GM19099 (cell line): ENCODE results near the gene NCLN.

Experiments used
- POLR2A ChIP-seq: IDR thresholded peaks from 3 replicates; pipeline ENCODE4 v1.6.1; 2011; ENCODE audit warnings: low read depth; ENCODE audit not compliant: insufficient read length; ENCODE audit errors: extremely low read depth

Gene NCLN

DNA sequence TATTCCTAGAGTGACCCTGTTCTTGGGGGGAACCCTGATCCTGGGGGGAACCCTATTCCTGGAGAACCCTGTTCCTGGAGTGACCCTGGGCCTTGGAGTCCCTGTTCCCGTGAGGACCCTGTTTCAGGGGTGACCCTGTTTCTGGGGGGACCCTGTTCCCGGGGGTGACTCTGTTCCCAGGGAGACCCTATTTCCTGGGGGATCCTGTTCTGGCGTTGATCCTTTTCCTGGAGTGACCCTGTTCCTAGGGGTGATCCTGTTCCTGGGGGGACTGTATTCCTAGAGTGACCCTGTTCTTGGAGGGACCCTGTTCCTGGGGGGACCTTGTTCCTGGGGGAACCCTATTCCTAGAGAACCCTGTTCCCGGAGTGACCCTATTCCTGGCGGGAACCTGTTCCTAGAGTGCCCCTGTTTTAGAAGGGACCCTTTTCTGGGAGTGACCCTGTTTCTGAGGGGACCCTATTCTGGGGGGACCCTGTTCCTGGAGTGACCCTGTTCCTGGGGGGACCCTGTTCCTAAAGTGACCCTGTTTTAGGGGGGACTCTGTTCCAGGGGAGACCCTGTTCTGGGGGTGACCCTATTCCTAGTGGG lies 34.9 kb upstream of the NCLN start:
- no peak for TF ChIP-seq POLR2A

DNA sequence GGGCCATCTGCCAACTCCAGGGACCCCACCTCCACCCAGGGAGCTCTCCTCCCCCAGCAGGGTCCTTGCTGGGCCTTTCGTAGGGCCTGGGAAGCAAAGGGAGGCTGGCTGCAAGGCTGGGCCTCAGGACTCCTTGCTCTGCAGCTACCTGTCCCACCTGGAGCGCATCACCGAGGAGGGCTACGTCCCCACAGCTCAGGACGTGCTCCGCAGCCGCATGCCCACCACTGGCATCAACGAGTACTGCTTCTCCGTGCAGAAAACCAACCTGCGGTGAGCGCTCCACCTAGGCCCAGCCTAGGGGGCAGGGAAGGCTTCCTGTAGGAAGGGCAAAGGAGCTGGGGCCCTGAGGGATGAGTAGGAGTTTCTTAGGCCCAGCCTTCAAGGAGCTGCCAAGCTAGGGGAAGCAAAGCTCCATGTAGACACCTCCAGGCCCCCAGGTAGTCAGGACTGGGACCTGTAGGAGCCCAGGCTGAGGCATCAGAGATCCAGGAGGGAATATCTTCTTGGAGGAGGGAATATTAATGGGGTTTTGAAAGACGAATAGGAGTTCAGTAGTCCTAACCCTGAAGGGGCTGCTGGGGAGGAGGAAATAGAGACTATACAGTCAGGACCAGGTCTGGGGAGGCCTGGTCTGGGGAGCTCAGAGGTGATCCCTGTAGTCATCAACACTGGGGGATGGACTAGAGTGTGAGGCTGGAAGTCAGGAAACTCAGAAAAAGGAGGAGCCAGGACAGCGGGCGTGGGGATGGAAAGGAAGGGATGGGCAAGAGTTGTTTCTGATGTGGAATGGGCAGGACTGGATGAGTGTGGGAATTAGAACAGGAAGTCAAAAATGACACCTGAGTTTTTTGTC lies 33.9 kb upstream of the NCLN start:
- no peak for TF ChIP-seq POLR2A

DNA sequence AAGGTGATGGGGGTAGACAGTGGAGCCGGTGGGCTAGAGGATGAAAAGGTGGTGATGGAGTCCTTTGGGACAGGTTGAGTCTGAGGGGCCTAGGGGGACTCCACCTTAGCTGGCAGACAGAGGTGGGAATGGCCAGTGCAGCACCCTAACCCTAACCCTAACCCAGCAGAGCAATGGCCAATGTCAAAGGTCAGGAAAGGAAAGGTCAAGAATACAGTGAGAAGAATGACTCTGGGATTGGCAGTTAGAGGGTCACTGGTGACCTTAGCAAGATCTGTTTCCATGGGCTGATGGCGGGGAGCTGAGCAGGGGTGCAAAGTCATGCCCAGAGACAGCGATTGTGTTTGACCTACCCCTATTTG lies 33.3 kb upstream of the NCLN start:
- TF ChIP-seq POLR2A: no peak

GRCh38 chr19:3153286-3154230 lies 32.2 kb upstream of the NCLN start:
- no peak for TF ChIP-seq POLR2A

DNA sequence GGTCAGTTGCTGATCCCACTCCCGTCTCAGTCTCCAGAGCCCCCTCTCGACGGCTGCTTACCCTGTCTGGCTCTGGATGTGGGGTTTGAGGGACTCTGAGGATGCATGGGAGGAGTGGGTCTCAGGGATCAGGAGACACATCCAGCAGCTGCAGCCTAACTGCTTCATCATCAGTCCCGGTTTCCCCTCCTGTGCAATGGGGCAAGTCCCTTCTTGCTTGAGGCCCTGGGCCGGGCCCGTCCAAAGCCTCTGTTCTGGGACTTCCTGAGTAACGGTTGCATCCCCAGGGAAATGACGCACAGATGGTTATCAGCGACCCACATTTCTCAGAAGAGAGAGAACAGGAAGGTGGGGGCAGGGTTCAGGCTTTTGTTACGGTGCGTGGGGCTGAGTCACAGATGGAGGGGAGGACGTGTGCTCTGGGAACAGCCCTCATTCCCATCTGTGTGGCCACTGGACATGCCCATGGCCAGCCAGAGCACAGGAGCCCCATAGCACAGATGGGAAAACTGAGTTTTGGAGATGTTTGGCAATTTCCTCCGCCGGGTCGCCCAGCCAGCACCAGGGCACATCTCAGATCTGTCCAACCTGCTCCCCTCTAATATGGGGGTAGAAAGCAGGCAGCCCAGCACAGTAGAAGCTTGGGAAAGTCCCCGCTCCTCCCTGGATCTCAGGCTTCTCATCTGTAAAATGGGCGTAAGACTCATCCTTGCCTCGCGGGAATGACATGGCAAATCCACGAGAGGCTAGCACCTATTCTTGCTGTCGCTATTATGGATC lies 30.6 kb upstream of the NCLN start:
- peak; percentile 58 for TF ChIP-seq POLR2A

DNA sequence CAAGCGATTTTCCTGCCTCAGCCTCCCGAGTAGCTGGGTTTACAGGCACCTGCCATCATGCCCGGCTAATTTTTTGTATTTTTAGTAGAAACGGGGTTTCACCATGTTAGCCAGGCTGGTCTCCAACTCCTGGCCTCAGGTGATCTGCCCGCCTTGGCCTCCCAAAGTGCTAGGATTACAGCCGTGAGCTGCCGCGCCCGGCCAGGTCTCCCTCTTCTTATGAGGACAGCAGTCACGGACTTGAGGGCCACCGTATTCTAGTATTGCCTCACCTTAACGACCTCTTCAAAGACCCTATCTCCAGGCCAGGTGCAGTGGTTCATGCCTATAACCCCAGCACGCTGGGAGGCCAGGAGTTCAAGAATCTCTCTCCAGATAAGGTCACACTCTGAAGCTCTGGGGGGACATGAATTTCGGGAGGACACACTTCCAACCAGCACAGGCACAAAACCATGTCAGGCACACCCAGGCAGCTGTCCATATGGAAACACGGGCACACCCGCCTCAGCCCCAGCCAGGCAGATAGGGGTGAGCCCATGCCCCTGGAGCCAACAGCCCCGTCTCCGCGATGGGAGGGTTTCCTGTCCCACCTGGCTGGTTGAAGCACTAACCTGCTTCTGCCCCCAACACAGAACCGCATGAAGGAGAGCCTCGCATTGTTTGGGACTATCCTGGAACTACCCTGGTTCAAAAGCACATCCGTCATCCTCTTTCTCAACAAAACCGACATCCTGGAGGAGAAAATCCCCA lies 28.5 kb upstream of the NCLN start:
- TF ChIP-seq POLR2A: no peak

DNA sequence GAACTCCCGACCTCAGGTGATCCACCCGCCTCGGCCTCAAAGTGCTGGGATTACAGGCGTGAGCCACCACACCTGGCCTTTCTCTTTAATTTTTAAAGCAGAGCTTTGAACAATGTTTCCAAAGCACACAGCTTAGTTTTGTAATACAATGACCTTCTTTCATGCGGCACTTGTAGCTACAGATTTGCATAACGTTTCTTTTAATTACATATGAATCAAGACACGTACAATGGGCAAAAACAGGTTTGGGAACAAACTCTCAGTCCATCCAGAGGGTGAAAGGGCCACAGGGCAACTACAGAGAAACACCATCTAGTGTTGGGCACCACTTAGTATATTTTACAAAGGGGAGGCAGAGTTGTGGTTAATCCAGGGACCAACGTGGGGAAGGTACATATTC lies 26.2 kb upstream of the NCLN start:
- no peak for TF ChIP-seq POLR2A

DNA sequence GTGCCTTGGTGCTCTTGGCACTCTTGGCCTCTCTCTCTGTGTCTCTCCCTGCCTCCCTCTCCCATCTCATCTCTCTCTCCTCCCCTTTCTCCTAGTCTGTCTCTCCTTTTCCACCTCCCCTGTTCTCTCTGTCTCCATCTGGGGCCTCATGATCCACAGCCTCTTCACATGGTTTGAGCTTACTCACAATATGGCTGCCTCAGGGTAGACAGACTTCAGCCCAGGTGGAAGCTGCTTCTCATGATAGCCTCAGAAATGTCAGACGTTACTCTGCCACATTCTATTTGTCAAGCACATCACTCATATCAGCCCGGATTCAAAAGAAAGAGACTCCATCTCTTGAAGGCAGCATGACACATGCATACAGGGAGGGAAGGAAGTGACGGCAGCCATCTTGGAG lies 25.5 kb upstream of the NCLN start:
- TF ChIP-seq POLR2A: no peak

- TF ChIP-seq POLR2A: no peak
Measured at GRCh38 chr19:3161453-3161852, 24.3 kb upstream of the NCLN start.

DNA sequence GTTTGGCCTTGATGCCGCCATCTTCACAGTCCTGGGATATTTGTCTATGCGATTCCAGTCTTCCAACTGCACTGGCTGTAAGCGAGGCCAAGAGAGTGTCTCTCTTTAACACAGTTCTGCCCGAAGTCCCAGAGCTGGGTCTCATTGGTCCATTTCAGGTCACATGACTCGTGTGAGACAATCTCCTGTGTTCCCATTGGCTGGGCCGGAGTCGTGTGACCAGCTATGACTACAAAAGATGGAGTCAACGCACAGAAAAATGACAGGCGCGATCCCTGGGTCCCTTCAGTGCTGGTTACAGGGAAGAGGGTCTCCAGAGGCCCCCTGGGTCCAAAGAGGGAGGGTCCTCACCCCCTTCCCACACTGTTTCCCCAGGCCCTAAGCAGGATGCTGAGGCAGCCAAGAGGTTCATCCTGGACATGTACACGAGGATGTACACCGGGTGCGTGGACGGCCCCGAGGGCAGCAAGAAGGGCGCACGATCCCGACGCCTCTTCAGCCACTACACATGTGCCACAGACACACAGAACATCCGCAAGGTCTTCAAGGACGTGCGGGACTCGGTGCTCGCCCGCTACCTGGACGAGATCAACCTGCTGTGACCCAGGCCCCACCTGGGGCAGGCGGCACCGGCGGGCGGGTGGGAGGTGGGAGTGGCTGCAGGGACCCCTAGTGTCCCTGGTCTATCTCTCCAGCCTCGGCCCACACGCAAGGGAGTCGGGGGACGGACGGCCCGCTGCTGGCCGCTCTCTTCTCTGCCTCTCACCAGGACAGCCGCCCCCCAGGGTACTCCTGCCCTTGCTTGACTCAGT lies 23.1 kb upstream of the NCLN start:
- TF ChIP-seq POLR2A: no peak

GRCh38 chr19:3163230-3163886 lies 22.4 kb upstream of the NCLN start:
- no peak for TF ChIP-seq POLR2A

GRCh38 chr19:3163943-3164342 lies 21.8 kb upstream of the NCLN start:
- TF ChIP-seq POLR2A: no peak
